ENCODE data around the gene CPA1.

The CPA1 gene

DNA sequence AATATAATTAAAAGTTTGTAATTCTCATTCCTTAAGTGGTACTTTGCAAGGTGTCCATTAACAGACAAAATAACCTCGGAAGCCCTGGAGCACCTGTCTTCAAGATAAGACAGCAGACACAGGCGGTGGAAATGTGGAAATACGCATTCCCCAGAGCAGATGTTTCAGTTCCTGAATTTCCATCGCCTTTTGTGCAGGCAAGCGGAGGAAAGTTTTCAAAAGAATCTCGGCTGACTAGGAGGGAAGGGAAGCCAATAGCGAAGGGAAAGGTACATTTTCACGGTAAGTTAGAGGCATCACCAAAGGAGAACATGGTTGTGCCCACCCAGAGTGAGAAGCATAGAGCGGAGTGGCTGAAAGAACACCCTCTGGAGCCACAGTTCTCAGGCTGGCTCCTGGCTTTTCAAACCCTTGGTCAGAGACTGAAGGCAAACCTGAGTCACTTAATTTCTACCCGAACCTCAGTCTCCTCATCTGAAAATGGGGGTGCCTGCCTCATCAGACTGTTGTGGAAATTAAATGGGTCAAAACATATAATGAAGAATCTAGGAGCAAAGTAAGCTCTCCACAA, 13.6 kb downstream of the CPA1 start:
- DNase-seq, result no peak

DNA sequence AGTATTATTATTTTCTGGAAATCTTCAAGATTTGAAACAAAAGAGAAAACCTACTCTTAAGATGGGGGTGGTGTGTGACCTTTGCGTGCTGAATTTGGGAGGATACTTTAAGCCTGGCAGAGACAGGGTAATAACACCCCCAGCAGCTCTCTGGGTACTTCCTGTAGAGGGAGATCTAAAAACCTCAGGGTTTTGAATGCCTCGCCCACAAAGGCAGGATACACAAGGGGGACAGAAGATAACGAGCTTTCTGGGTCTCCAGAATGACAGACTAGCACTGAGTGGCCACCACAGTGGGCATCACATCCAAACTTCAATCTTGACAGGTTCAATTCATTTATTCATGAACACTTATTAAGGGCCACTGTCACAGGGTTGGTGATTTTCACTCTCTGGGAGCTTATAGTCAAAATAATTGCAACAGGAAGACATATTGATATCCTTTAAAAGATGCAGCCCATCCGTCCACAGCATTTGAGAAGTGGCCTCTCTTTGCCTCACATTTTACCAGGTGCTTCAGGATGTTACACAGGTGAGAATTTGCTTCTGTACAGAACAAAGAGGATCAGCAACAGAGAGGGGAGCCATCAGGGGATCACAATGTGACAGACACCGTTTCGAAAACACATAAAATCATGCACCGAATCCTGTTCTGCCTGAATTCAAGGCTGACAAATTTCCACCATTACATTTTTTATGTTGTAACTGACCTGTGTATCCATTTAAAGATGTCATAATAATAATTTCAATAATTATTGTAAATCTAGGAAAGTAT, 14.3 kb downstream of the CPA1 start:
- DNase-seq, result no peak

DNA sequence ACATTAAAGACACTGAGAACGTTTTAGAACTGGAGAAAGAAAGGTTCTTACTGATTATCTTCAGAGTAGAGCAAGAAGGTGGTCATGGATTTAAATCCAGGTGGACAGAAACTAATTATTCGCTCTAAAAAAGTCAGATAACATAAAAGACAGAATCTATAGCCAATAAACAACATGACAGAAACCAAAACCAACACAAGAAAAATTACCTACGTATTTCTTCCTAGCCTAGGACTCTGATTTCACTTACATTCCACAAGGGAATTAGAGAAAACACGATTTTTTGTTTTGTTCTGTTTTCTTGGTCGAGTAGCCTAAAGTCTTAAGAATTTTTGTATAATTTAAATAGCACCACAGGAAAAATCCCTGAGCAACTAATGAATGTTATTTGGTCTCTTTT, 15.1 kb downstream of the CPA1 start:
- DNase-seq, result no peak

DNA sequence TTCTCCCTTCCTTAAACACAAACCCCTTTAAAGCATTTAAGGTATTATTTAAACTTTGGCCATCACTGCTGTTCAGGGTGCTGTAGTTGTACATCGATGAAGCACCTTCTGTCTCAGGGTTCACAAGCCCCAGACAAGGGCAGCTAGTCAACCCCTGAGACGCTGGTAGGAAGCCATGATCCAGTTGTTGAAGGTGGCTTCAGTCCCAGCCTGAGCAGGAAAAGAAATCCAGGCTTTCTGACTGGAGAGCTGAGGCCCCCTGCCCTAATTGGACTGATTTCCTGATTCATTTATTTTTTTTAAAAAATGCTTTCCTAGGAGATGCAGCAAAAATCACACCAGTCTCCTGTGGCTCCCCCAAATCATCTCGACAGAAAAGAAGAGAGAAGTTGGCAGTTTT, 15.8 kb downstream of the CPA1 start:
- DNase-seq, result no peak

DNA sequence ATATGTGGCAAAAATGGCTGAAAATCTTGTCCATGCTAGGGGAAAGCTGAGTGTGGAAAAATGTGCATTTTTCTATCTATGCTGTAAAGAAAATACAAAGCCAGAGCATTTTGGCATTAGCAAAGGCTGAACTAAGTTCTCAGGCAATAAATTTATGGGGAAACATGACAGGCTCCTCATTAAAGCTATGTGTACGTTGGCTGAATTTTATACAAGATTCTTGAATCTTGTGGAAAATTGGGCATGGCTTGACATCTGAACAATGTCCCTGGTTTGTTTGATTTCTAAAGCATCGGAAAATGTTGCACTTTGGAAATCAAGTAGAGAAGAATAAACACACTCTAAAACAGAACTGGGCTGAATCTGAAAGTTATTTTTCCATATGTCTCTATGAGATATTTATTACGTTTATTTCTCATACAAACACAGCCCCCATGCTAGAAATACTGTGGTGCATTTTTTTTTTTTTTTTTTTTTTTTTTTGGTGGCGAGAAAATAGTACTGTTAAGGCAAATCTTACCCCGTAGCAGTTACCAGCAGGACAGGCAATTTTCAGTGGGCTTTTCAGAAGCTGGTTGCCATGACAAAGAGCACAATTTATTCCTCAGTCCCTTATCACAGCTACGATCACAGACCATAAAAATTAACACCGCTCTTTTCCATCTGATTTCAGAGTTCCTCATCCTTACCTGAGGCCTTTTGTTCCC, 16.9 kb downstream of the CPA1 start:
- no peak for DNase-seq

DNA sequence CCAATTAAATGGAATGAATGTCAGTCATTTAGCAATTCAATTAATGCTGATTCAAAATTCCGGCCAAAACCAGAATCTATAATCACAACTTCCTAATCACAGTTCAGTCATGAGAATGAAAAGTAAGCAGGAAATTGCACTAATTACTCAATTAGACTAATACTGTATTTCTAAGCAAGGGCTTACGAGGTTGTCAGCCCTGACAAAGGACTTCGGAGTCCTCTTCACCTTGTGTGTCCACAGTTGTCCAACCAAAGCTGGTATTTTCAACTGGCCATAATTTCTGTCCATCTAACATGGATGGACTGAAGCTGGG, 17.4 kb downstream of the CPA1 start:
- DNase-seq, result no peak

DNA sequence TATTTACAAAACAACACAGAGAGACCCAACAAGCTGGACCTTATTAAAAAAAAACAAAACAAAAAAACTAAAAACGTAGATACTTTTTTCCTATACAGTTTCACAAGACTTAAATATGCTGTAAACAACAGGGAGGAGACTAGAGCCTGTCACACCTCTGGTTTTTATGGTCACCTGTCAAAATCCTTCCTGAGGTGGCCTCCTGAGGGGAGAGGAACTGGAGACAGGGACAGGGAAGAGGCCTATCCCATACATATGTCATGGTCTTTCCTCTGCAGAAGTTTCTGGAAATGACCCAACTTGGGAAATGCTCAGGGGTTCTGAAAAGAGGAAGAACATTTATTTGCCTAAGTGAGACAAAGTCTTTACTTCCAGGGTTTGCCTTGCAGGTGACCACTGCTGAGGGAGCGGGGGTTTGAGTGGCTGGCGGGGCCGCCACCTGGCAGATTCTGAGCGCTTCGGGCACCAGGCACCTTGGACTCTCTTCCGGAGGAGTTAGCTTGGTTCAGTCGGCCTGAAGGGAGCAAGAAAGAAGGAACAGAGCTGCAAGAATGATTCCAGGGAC, 18.3 kb downstream of the CPA1 start:
- DNase-seq, result no peak

DNA sequence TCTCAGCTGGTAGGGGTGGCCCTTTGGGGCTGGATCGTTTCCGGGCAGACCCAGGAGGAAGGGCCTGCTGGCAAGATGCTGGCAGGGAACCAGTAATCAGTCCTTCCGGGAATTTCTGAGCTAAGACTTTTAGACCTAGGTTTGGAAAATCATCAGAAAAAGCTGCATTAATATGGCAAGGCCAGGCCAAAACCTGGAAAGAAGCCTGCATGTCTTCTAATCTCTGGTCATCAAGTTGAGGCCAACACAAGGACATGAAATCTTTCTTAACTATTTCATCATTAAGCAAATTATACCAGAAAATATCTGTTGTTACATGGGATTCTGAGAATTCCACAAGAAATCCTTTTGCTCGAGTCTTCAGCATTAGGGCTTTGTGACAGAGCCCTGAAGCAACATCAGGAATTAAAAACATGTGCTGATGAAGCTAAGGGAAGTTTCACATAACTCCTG, 19.9 kb downstream of the CPA1 start:
- DNase-seq, result no peak

DNA sequence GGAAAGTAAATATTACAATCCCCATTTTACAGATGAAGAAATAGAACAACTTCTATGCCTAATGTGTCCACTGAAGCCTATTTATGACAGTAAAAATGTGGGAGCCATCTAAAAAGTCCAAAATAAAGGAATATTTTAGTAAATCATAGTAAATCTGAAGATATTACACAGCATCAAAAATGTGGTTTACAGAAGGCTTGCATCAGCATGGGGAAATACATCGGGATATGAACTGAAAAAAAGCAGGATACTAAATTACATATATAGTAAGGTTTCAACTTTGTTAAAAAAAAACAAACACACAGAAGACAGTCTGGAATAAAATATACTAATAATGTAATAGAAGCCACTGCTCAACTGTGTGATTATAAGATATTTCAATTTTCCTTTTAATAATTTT, 20.8 kb downstream of the CPA1 start:
- DNase-seq, result no peak

DNA sequence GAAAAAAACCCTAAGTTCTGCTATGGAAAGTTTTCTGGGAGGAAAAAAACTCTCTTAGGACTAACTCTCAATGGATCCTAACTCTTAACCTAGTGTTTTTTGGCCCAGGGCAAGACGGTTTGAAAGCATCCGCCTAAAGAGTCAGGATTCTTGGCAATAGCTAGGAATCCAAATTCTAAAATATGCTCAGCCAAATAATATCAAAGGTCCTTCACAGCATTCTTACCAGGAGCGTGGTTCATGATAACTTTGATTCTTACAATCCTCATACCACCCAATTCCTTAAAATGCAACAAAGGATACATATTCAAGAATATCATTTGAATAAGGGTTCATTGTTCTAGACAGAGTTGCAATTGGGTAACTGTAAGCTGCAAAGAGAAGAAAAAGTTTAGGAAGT, 21.3 kb downstream of the CPA1 start:
- DNase-seq, result no peak

DNA sequence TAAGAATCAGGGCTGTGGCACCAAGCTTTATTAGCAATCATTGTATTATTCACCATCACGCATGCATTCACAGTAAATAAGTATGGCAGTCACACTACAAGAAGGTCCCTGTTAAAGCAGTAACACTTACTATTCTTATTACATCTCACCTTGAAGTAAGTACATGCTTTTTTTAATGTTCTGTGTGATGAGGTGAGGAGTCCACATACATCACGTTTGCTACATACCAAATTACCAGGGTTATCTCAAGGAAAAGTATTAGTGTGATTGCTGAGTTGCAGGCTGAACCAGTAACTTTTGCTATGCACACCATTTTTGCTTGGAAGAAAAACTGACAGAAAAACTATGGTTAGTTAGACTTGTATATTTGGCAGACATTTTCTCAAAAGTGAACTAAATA, 24.7 kb downstream of the CPA1 start:
- no peak for DNase-seq

DNA sequence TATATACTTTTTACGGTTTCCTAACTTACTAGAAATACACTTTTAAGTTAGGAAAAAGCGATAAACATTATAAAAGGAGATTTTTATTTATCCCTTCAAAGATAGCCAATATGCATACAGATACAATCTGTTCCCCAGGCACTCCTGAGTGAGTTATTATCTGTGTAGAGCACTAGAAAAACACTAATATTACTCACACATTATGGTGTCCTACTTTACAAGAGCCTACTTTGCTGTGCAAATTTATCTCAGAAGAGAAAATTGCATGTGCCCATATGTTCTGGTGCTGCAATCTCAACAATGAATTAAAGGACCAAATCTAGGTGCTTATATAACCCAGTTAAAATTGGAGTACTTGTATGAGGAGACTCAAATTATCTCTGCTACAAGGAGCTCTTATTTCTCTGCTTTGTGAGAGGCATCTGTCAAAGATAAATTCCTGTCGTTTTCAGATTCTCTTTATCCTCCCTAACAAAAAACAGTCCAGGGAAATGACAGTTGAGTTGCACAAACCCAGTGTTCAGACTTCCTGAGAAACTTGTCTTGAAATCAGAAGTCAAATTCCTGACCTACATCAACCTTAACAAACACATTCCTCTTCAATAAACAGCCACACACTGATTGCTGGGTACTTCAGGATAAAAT, 28.9 kb downstream of the CPA1 start:
- no peak for DNase-seq

DNA sequence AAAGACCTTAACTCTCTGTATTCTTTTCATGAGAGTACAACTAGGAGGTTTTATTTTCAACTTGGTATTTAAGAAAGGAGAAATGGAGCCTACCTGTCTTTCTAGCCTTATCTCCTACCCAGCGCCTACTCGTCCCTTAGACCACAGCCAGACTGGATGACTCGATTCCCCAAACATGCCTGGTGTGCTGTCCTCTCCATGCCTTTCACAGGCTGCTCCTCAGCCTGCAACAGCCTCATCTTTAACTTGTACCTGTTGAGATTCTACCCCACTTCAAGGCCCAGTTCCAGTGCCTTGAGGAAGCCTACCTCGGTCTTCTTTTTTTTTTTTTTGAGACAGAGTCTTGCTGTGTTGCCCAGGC, 29.4 kb downstream of the CPA1 start:
- no peak for DNase-seq

DNA sequence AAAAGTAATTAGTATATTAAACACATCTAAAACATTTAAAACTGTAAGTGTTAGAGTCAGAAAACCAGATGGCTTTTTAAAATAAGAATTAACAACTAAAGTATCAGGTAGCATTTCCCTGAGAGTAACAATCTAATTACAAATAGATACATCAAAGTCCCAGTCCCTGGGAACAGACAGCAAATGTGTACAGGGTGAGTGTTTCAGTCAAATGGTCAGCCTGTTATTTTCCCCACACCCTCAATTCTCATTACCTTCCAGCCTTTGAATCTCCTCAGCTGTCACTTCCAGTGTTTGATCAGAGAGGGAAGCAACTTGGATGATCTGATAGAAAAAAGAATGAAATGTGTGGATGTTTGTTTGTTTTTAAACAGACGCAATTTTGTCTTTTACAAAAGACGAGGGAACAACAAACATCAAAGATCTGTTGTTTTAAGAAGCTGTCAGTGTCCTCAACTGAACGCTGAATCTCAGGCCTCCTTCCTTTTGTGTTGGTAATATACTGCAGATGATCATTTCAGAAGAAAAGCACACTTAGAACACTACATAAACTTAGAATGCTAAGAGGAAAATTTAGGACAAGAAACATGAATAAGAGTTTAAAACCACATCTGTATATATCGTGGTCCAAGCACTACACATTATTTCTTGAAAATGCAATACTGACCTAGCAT, 30.7 kb downstream of the CPA1 start:
- DNase-seq, result no peak

DNA sequence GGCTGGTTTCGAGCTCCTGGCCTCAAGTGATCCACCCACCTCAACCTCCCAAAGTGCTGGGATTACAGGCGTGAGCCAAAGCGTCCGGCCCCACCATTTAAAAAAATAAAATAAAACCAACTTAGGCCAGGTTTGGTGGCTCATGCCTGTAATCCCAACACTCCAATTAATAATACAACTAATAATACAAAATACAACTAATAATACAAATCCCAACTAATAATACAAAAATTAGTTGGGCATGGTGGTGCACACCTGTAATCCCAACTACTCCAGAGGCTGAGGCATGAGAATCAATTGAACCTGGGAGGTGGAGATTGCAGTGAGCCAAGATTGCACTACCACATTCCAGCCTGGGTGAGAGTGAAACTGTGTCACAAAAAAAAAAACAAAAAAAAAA, 32.9 kb downstream of the CPA1 start:
- no peak for DNase-seq

DNA sequence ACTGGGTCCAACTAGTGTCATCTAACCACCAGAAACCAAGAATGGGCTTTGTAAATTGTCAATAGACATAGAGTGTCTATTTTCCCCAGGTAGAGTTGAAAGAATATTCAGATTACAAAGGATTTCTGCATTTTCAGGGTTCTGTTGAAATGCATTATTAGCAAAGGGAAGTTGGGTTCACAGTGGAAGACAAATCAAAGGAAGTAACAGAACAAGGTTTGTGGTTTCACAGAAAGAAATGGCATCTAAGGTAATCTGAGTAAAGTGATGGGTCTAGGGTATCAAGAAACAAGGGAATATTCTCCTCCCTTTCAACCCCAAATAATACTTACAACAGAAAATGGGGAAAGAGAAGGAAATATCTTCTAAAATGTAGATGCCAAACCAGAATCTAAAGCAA, 34.7 kb downstream of the CPA1 start:
- DNase-seq, result no peak

DNA sequence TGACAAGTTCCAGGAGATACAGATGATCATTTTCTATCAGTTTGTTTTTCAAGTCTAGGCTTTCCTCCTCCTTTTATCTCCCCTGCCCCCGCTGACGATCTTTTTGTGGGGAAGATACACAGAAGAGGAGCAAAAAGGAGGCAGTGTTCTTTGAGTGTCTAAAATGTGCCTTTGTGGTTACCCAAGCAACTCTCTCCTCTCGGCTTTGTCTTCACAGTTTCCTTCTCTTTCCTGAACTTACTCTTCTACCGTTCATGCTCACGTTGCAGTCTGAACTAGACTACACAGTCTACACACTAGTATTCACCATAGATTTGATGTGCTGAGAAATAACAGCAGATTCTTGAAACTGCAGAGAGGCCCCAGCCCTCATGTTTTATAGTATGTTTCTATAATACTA, 36.9 kb downstream of the CPA1 start:
- no peak for DNase-seq

DNA sequence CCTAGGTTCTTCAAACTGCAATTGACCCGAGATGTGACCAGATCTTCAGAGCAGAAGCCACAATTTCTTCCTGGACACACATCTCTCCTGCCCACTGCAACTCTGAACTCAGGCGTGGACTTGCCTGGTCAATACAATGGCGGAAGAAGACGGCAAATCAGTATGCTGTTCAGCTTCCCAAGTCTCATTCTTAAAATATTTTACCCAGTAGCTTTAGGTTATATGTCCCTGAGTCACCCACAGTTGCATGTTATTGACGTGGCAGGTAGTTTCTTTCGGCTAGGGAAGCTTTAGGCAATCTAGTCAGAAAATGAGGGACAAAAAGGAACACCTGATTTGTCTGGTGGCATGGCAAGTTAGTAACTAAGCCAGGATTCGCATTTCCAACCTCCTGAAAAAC, 38.0 kb downstream of the CPA1 start:
- DNase-seq, result no peak

DNA sequence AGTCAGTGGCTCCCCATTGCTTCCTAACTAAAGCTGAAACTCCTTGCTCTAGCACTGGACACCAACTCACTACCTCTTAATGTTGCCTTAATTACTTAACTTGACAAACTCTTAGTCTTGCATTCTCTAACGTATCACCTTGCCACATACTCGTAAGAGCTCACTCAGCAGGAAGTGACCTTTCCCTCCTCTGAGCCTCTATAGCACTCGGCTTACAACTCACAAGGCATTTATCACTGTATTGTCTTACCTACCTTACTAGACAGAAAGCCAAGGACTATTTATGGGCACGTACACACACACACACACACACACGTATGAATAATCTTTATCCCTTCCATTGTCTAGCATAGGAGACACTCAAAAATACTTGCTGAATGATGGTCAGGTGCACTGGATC, 39.4 kb downstream of the CPA1 start:
- no peak for DNase-seq

DNA sequence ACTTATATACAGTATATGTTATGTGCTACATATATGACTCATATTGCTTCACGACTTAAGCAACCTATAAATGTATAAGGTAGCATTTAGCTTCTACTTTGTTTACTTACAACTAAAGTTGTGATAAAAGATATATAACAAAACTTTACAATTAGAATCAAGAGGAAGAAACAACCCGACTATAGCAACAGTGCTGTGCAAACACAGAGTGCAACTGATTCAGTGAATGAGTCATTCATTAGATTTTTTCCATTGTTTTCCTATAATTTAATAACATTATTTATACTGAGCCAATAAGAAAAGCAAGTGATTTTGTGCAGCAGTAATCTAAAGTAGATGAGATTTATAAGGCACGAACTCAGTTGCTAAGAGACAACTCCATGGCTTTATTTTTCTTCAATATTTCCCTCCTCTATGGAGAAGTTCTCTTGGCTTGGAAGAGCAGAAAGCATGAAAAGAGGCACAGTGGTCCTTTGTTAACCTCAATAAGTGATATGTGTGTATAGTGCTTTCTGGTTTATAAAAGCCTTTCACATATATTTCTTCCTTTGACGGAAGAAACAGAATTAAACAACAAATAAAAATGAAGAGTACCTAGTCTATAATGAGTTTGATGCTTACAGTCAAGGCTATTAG, 40.8 kb downstream of the CPA1 start:
- no peak for DNase-seq

DNA sequence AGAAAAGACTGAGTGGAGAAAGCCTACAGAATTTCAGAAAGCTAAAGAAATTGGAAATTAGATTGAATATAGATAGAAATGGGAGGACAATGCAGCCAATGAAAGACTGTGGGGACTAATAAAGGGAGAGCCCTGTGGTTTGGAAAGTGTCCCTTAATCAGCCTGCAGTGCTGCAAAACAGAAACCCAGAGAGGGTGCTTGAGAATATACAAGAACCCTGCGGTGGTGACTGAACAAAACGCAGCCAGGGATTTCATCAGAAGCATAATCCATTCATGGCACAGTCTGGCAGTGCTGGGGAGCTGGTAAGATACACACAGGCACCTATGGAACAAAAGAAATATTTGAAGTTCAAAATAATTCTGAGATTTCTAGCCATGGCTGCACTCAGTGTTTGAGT, 41.4 kb downstream of the CPA1 start:
- peak in 20 of 56 donors; percentile 4 to 46 (median 21) for DNase-seq

All from nucleus accumbens (tissue), 56 donors.